HepG2 (cell line): ENCODE measurements around the gene PLB1. TPM values are rescaled to one million over a fixed set of nuclear protein-coding genes. Genes with fewer than 3 reads are reported as not detected.

ENCODE experiments used
- ATAC-seq: fragments of 200-7000 bp; cut with Tn5 transposase; 3 replicates; pipeline ENCODE4 v1.9.1; 2020; ENCODE audit warnings: mild to moderate bottlenecking, moderate library complexity
- BruUV-seq: library from RNA; stranded (reverse); fragments of 400-500 nt; replicated peaks from 2 replicates; lab custom pipeline; 2021; lab: Mats Ljungman, UMichigan
- CTCF ChIA-PET: fragments of 300-600 bp; formaldehyde crosslinking; extraction: SDS; loops from one replicate; lab custom pipeline; 2021; ENCODE audit warnings: low total read pairs, inconsistent platforms, low intra/inter-chr PET ratio; lab: Yijun Ruan, JAX
- POLR2A ChIA-PET: fragments of 350-600 bp; sonication (Branson Sonifier 250); formaldehyde crosslinking; loops from one replicate; lab custom pipeline; 2020; ENCODE audit warnings: antibody characterized with exemption, inconsistent platforms; lab: Yijun Ruan, JAX
- DNase-seq: peaks from one replicate; pipeline ENCODE4 v3.0.0-alpha.2; 2015; ENCODE audit warnings: low spot score
- FAIRE-seq: peaks from 3 replicates; lab custom pipeline; 2011; peaks lifted over from hg19 to GRCh38; lab: Jason Lieb, UNC
- H2AFZ ChIP-seq: one replicate; pipeline ENCODE4 v1.6.1; 2011; ENCODE audit warnings: low read length, inconsistent platforms
- H3K27ac ChIP-seq: fragments of 300-600 bp; 3 replicates; pipeline ENCODE4 v1.8.0; 2011; ENCODE audit warnings: mixed run types, mild to moderate bottlenecking, mixed read lengths, low read length, inconsistent platforms; ENCODE audit not compliant: insufficient read depth; ENCODE audit errors: extremely low read length
- H3K27me3 ChIP-seq, 2 experiments: fragments of 200-600 bp in 1 of 2; 2 replicates in 1 of 2; 3 replicates in 1 of 2; pipeline versions ENCODE4 v1.6.0 to v1.8.0; 2011; ENCODE audit warnings: low read length in 2 of 2, mild to moderate bottlenecking in 2 of 2, moderate library complexity in 2 of 2, inconsistent platforms in 1 of 2; ENCODE audit not compliant: insufficient read depth in 2 of 2, control insufficient read depth in 1 of 2
- H3K36me3 ChIP-seq, 2 experiments: fragments of 200-600 bp in 1 of 2; replicated peaks in 1 of 2; 2 replicates in 1 of 2; 3 replicates in 1 of 2; pipeline versions ENCODE4 v1.5.1 to v1.8.0; 2011; ENCODE audit warnings: low read length in 2 of 2, inconsistent platforms in 1 of 2; ENCODE audit not compliant: insufficient read depth in 2 of 2, control insufficient read depth in 1 of 2
- H3K4me1 ChIP-seq: 2 replicates; pipeline ENCODE4 v1.5.1; 2012; ENCODE audit warnings: low read length, inconsistent platforms; ENCODE audit not compliant: insufficient read depth
- H3K4me2 ChIP-seq: 2 replicates; pipeline ENCODE4 v1.6.0; 2011; ENCODE audit warnings: low read depth, low read length, inconsistent platforms
- H3K4me3 ChIP-seq, 3 experiments: fragments of 200-600 bp in 1 of 3; sonication (generic), shearing (Covaris generic) in 1 of 3; replicated peaks in 1 of 3; 2 replicates each; pipeline ENCODE4 v1.5.1; 2011 to 2016; ENCODE audit warnings: low read length in 3 of 3, inconsistent platforms in 2 of 3, low read depth in 2 of 3, mild to moderate bottlenecking in 2 of 3, control low read depth in 1 of 3, mixed read lengths in 1 of 3; ENCODE audit not compliant: insufficient read depth in 1 of 3
- H3K79me2 ChIP-seq: one replicate; pipeline ENCODE4 v1.6.1; 2011; ENCODE audit warnings: low read length, inconsistent platforms; ENCODE audit not compliant: insufficient read depth
- H3K9ac ChIP-seq: 2 replicates; pipeline ENCODE4 v1.6.0; 2011; ENCODE audit warnings: mild to moderate bottlenecking, low read depth, low read length, inconsistent platforms; ENCODE audit not compliant: insufficient read depth
- H3K9me3 ChIP-seq: 2 replicates; pipeline ENCODE4 v1.5.1; 2012; ENCODE audit warnings: mild to moderate bottlenecking, low read length
- H4K20me1 ChIP-seq: 2 replicates; pipeline ENCODE4 v1.6.0; 2011; ENCODE audit warnings: inconsistent platforms, mild to moderate bottlenecking, low read length, moderate library complexity; ENCODE audit not compliant: insufficient read depth
- DNMT3B ChIP-seq: conservative IDR thresholded peaks from 2 replicates; pipeline ENCODE4 v1.6.1; 2016; ENCODE audit warnings: missing biosample characterization, control low read depth
- RAD51 ChIP-seq: fragments of 450-650 bp; IDR thresholded peaks from 2 replicates; pipeline ENCODE4 v1.6.1; 2016; ENCODE audit warnings: borderline replicate concordance
- THYN1 ChIP-seq: sonication (generic); formaldehyde crosslinking; IDR thresholded peaks from 2 replicates; pipeline ENCODE4 v1.8.1; 2023; ENCODE audit warnings: low read depth, mild to moderate bottlenecking, moderate library complexity, missing genetic modification reagents, borderline replicate concordance
- XBP1 ChIP-seq: sonication (generic); formaldehyde crosslinking; IDR thresholded peaks from 2 replicates; pipeline ENCODE4 v1.5.0; 2020; ENCODE audit warnings: missing genetic modification reagents
- ZNF331 ChIP-seq: sonication (generic); formaldehyde crosslinking; IDR thresholded peaks from 2 replicates; pipeline ENCODE4 v1.4.0; 2020; ENCODE audit warnings: missing genetic modification reagents
- ZNF607 ChIP-seq: sonication (generic); formaldehyde crosslinking; IDR thresholded peaks from 2 replicates; pipeline ENCODE4 v1.5.1; 2020; ENCODE audit warnings: missing genetic modification reagents, mild to moderate bottlenecking, borderline replicate concordance
- WGBS: methylation state at CpG from one replicate; pipeline ENCODE4 v1.1.6; 2017; ENCODE audit warnings: low lambda C conversion rate; 5-methylcytosine and 5-hydroxymethylcytosine counted together
- in situ Hi-C: cut with HindIII; loops from 2 replicates; pipeline ENCODE4 v1.10.0; 2017; ENCODE audit warnings: low pct_unique_long_range_greater_than_20kb; ENCODE audit not compliant: extremely low pct_ligation_motif_present
- intact Hi-C: fragments of 100-400 bp; cut with micrococcal nuclease; formaldehyde crosslinking; loops from one replicate; pipeline ENCODE4 v1.10.0; 2022; ENCODE audit not compliant: unreplicated experiment
- polyA plus RNA-seq, 8 experiments: library from polyadenylated mRNA; depleted of rRNA in 3 of 8; stranded (reverse) in 7 of 8; unstranded in 1 of 8; fragments of >200 nt; fragmentation: Illumina TruSeq in 4 of 8; extraction: Trizol in 4 of 8; gene quantifications; 2 replicates each; pipeline versions ENCODE4 v1.2.1 to v1.2.3, GENCODE V29; 2011 to 2016; ENCODE audit warnings: low read depth in 4 of 8, missing spikeins in 1 of 8, mixed read lengths in 1 of 8; ENCODE audit not compliant: insufficient read depth in 1 of 8
- total RNA-seq, 5 experiments: library from RNA; depleted of rRNA; stranded (reverse); fragments of >200 nt; fragmentation: Illumina TruSeq; extraction: Trizol; gene quantifications; 2 replicates each; pipeline ENCODE4 v1.2.3, GENCODE V29; 2016; ENCODE audit warnings: low read depth in 1 of 5
- TF ChIP-seq, protein P1 (sequence below): sonication (generic); formaldehyde crosslinking; IDR thresholded peaks from 2 replicates; pipeline ENCODE4 v1.4.0; 2020; ENCODE audit warnings: missing genetic modification reagents
- TF ChIP-seq, protein P2 (sequence below): sonication (generic); formaldehyde crosslinking; IDR thresholded peaks from 2 replicates; pipeline ENCODE4 v1.4.0; 2020; ENCODE audit warnings: missing genetic modification reagents

PLB1 gene
- total and polyA plus RNA-seq, 2 of the 13 experiments (the other 11 are each of a cell fraction or from before 2014, with no cell fraction given), result 0.20 to 1.8 TPM

DNA sequence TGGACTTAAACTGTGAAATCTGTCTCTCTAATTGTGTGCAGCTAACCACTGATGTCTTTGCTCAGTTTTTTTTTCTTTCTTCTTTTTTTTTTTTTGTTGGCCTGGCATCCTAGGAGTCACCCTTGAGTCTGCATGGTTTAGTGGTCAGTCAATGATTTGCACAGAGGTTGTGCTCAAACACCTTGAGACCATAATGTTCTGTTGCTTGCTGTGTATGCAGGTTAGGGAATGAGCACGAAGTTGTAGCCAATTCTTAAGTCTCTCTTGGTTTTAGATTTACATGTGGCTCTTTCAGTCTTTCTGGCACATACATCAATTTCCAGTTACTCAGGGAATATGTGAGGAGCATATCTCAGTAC, 16.7 kb downstream of the PLB1 start (continued):
- TF ChIP-seq, protein P1, sequence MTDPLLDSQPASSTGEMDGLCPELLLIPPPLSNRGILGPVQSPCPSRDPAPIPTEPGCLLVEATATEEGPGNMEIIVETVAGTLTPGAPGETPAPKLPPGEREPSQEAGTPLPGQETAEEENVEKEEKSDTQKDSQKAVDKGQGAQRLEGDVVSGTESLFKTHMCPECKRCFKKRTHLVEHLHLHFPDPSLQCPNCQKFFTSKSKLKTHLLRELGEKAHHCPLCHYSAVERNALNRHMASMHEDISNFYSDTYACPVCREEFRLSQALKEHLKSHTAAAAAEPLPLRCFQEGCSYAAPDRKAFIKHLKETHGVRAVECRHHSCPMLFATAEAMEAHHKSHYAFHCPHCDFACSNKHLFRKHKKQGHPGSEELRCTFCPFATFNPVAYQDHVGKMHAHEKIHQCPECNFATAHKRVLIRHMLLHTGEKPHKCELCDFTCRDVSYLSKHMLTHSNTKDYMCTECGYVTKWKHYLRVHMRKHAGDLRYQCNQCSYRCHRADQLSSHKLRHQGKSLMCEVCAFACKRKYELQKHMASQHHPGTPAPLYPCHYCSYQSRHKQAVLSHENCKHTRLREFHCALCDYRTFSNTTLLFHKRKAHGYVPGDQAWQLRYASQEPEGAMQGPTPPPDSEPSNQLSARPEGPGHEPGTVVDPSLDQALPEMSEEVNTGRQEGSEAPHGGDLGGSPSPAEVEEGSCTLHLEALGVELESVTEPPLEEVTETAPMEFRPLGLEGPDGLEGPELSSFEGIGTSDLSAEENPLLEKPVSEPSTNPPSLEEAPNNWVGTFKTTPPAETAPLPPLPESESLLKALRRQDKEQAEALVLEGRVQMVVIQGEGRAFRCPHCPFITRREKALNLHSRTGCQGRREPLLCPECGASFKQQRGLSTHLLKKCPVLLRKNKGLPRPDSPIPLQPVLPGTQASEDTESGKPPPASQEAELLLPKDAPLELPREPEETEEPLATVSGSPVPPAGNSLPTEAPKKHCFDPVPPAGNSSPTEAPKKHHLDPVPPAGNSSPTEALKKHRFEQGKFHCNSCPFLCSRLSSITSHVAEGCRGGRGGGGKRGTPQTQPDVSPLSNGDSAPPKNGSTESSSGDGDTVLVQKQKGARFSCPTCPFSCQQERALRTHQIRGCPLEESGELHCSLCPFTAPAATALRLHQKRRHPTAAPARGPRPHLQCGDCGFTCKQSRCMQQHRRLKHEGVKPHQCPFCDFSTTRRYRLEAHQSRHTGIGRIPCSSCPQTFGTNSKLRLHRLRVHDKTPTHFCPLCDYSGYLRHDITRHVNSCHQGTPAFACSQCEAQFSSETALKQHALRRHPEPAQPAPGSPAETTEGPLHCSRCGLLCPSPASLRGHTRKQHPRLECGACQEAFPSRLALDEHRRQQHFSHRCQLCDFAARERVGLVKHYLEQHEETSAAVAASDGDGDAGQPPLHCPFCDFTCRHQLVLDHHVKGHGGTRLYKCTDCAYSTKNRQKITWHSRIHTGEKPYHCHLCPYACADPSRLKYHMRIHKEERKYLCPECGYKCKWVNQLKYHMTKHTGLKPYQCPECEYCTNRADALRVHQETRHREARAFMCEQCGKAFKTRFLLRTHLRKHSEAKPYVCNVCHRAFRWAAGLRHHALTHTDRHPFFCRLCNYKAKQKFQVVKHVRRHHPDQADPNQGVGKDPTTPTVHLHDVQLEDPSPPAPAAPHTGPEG (CRISPR knock-in tag), result no peak
- TF ChIP-seq ZNF607 (no peak), THYN1 (CRISPR knock-in tag) (no peak), XBP1 (no peak)
- TF ChIP-seq, protein P2, sequence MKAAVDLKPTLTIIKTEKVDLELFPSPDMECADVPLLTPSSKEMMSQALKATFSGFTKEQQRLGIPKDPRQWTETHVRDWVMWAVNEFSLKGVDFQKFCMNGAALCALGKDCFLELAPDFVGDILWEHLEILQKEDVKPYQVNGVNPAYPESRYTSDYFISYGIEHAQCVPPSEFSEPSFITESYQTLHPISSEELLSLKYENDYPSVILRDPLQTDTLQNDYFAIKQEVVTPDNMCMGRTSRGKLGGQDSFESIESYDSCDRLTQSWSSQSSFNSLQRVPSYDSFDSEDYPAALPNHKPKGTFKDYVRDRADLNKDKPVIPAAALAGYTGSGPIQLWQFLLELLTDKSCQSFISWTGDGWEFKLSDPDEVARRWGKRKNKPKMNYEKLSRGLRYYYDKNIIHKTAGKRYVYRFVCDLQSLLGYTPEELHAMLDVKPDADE (CRISPR knock-in tag), result no peak

DNA sequence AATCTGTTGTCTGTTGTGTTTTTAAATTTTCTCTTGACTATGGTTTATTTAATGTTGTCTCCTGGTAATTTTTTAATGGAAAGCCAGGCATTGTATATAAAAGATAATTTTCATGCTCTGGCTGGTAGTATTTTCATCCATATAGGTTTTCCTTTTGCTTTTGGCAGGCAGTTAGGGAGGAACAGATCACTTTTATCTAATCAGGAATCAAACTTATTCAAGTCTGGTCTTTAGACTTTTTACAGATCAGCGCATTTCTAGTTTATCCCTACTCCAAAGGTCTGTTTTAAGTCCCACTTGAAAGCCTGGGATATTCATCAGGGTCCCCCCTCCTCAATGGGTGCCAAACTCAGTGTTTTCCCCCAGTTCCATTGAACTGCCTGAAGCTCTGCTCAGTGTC, 17.2 kb downstream of the PLB1 start:
- Histone ChIP-seq H3K9ac (no peak overlapping the region), H3K9me3 (no peaks in the 10 kb centered on the region), H3K79me2 (no peaks in the 10 kb centered on the region), H3K36me3 (no peaks in the 10 kb centered on the region), H3K4me3 (no peak overlapping the region), H3K4me1 (no peaks in the 10 kb centered on the region), H3K27ac (no peak overlapping the region), H3K4me2 (no peak overlapping the region), H4K20me1 (no peaks in the 10 kb centered on the region), H2AFZ (no peak overlapping the region)
- in situ Hi-C loops (no loop called here), intact Hi-C loops (no loop called here)
- no peak for FAIRE-seq
- DNase-seq, result no peak
- POLR2A ChIA-PET, result no interaction called here
- no peak for ATAC-seq
- 7% methylated on average over 1 of the region's 1 CpG for WGBS
- CTCF ChIA-PET, result no interaction called here
- no TSS peak for BruUV-seq
- TF ChIP-seq RAD51, result no peak
- no peak for TF ChIP-seq ZNF331 (CRISPR knock-in tag)
- no peak for TF ChIP-seq DNMT3B (CRISPR knock-in tag)
- TF ChIP-seq, all 625 proteins: peak for 0
- H3K27me3 ChIP-seq, result peaks cover 0 to 23% of the 10 kb centered on the region in 2 experiments; a peak in 2 of 5 replicates
